Fibroblast of lung (primary cell): ENCODE measurements around the gene DTX4. TPM values are rescaled to one million over a fixed set of nuclear protein-coding genes. Genes with fewer than 3 reads are reported as not detected.
"Not testable (repeated sequence)": the region's sequence is repeated elsewhere in the genome, so short reads cannot be mapped to it uniquely, and the experiment has no call there.

Experiments used
- DNase-seq, 2 donors: peaks; one replicate each; pipeline versions ENCODE4 v3.0.0 to v3.0.0-alpha.2; 2010; ENCODE audit warnings: low read depth in 2 of 2
- H2AFZ ChIP-seq: 2 replicates; pipeline ENCODE4 v1.5.1; 2012; ENCODE audit warnings: low read length, control low read depth, inconsistent platforms
- H3K27ac ChIP-seq: 2 replicates; pipeline ENCODE4 v1.5.1; 2011; ENCODE audit warnings: low read length, control low read depth; ENCODE audit not compliant: insufficient read depth
- H3K27me3 ChIP-seq: 2 replicates; pipeline ENCODE4 v1.5.1; 2011; ENCODE audit warnings: mild to moderate bottlenecking, low read length; ENCODE audit not compliant: control insufficient read depth, insufficient read depth
- H3K36me3 ChIP-seq: 2 replicates; pipeline ENCODE4 v1.5.1; 2011; ENCODE audit warnings: low read length; ENCODE audit not compliant: control insufficient read depth, insufficient read depth
- H3K4me1 ChIP-seq: 2 replicates; pipeline ENCODE4 v1.5.1; 2011; ENCODE audit warnings: low read length; ENCODE audit not compliant: control insufficient read depth, insufficient read depth; ENCODE audit errors: extremely low read depth
- H3K4me2 ChIP-seq: 2 replicates; pipeline ENCODE4 v1.5.1; 2011; ENCODE audit warnings: low read length, control low read depth; ENCODE audit not compliant: insufficient read depth; ENCODE audit errors: extremely low read depth
- H3K4me3 ChIP-seq, 4 experiments: fragments of 200-600 bp in 1 of 4; sonication (generic) in 1 of 4; replicated peaks in 1 of 4; 2 replicates each; pipeline ENCODE4 v1.5.1; 2011 to 2016; ENCODE audit warnings: low read length in 4 of 4, low read depth in 3 of 4, mild to moderate bottlenecking in 3 of 4, control low read depth in 2 of 4, inconsistent platforms in 1 of 4, mixed read lengths in 1 of 4; ENCODE audit not compliant: insufficient read depth in 1 of 4; ENCODE audit errors: control extremely low read depth in 1 of 4
- H3K79me2 ChIP-seq: 2 replicates; pipeline ENCODE4 v1.5.1; 2012; ENCODE audit warnings: mild to moderate bottlenecking, low read length, inconsistent platforms; ENCODE audit not compliant: control insufficient read depth, insufficient read depth
- H3K9ac ChIP-seq: 2 replicates; pipeline ENCODE4 v1.5.1; 2011; ENCODE audit warnings: mild to moderate bottlenecking, low read length, control low read depth; ENCODE audit not compliant: insufficient read depth
- H3K9me3 ChIP-seq: 2 replicates; pipeline ENCODE4 v1.5.1; 2012; ENCODE audit warnings: low read depth, low read length; ENCODE audit not compliant: control insufficient read depth, insufficient read depth
- H4K20me1 ChIP-seq: 2 replicates; pipeline ENCODE4 v1.5.1; 2011; ENCODE audit warnings: low read length; ENCODE audit not compliant: control insufficient read depth, insufficient read depth; ENCODE audit errors: extremely low read depth
- CTCF ChIP-seq, 2 donors: IDR thresholded peaks in 1 of 2; conservative IDR thresholded peaks in 1 of 2; 1 replicate in 1 of 2; 2 replicates in 1 of 2; pipeline ENCODE4 v1.5.1; 2011 to 2012; ENCODE audit warnings: low read length in 2 of 2, control low read depth in 1 of 2, inconsistent platforms in 1 of 2, low read depth in 1 of 2, mild to moderate bottlenecking in 1 of 2
- EZH2 ChIP-seq: IDR thresholded peaks from 2 replicates; pipeline ENCODE4 v1.5.1; 2012; ENCODE audit warnings: low read length, control low read depth, mild to moderate bottlenecking; ENCODE audit errors: missing control alignments
- polyA minus RNA-seq: library from RNA; depleted of rRNA, polyadenylated mRNA; stranded (reverse); fragments of >200 nt; gene quantifications from 2 replicates; pipeline ENCODE4 v1.2.3, GENCODE V29; 2011; ENCODE audit warnings: low replicate concordance
- polyA plus RNA-seq, 2 donors: library from polyadenylated mRNA; depleted of rRNA in 1 of 2; stranded (reverse) in 1 of 2; unstranded in 1 of 2; fragments of >200 nt; gene quantifications; 2 replicates each; pipeline ENCODE4 v1.2.1, GENCODE V29; 2011 to 2012; ENCODE audit warnings: missing spikeins in 1 of 2
- total RNA-seq: library from RNA; depleted of rRNA; stranded (reverse); fragments of >200 nt; gene quantifications from 2 replicates; pipeline ENCODE4 v1.2.1, GENCODE V29; 2014

DTX4 gene
- total RNA-seq: 3.1 and 4.8 TPM in 2 replicates
- 1.2 and 2.1 TPM in 2 replicates for polyA plus RNA-seq
- polyA plus RNA-seq (2012): 3.8 and 6.7 TPM in 2 replicates
- polyA minus RNA-seq: 8.7 and 28.5 TPM in 2 replicates

- no peaks in the 10 kb centered on the region for H4K20me1 ChIP-seq
- H2AFZ ChIP-seq: peak within 1 kb of the TSS; percentile 82
- no peaks in the 10 kb centered on the region for H3K9me3 ChIP-seq
- no peaks in the 10 kb centered on the region for H3K36me3 ChIP-seq
- peak; percentile 79 to 86 for DNase-seq
- H3K27me3 ChIP-seq: no peaks in the 10 kb centered on the region
- H3K4me1 ChIP-seq: peaks cover 7% of the 10 kb centered on the region
- H3K79me2 ChIP-seq: peaks cover 1% of the 10 kb centered on the region
- peak within 1 kb of the TSS; percentile 39 for H3K9ac ChIP-seq
- H3K4me2 ChIP-seq: peak within 1 kb of the TSS; percentile 97
- TF ChIP-seq CTCF (conservative IDR thresholded peaks at IDR 0.05 in 1 of 2, IDR thresholded peaks at IDR 0.05 in 1 of 2; ENCODE audit: low read depth in 1 of 2, low read length in 2 of 2) (peak; percentile 68 to 98), EZH2 (no peak)
- H3K4me3 ChIP-seq: peak within 1 kb of the TSS; percentile 61 to 79 (median 72)
- H3K27ac ChIP-seq: peak within 1 kb of the TSS; percentile 63
These were observed at the start of gene DTX4 for GRCh38 chr11:59171508-59172322. DTX4 (plus strand) TSS chr11:59172132; CDS start chr11:59172596, 464 bp downstream.

DNA sequence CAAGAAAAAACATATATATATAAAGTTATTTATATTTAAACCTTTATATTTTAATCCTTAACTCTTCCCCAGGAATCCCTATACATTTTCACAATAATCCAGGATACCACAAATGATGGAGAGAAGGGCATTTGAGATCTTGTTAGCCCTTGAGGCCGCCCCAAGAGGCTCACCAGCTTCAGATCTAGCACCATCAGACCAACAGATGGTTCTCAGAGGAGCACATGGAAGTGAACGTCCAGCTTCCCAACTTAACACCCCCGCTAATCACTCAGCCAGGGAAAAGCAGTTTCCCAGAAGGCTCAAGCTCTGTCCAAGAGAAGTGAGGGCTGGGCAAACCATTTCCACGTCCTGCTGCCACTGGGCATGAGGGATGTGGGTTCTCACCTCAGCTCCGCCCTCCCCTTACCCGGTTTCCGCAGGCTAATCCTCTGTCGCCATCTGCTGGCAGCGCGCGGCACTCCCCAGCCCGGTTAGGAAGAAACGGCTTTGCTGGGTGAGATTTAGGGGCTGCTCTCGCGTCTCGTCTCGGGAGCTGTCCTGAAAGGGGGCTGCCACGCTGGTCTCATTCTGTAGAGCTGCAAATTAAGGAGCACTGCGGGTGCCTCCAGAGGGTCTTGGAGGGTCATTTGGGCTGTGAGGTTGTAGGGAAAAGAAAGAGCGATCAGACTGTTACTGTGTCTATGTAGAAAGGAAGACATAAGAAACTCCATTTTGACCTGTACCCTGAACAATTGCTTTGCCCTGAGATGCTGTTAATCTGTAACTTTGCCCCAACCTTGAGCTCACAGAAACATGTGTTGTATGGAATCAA lies 36.1 kb upstream of the DTX4 start:
- Histone ChIP-seq H3K9me3 (no peaks in the 10 kb centered on the region), H3K9ac (no peak overlapping the region), H4K20me1 (no peaks in the 10 kb centered on the region), H3K79me2 (peaks cover under 1% of the 10 kb centered on the region), H2AFZ (peak overlapping the region; percentile 81), H3K27ac (no peak overlapping the region), H3K36me3 (peaks cover 1% of the 10 kb centered on the region), H3K4me2 (no peak overlapping the region), H3K4me3 (peak overlapping the region in 1 of 4 experiments; percentile 21), H3K27me3 (no peaks in the 10 kb centered on the region), H3K4me1 (no peaks in the 10 kb centered on the region)
- peak; percentile 63 to 73 for DNase-seq
- TF ChIP-seq EZH2: no peak
- peak; percentile 99 for TF ChIP-seq CTCF (conservative IDR thresholded peaks at IDR 0.05 in 1 of 2, IDR thresholded peaks at IDR 0.05 in 1 of 2; ENCODE audit: low read depth in 1 of 2, low read length in 2 of 2)

- not testable (repeated sequence) for H2AFZ ChIP-seq, H3K9ac ChIP-seq, H3K4me2 ChIP-seq
These were observed 35.4 kb upstream of the DTX4 start for GRCh38 chr11:59136551-59136950.

More at GRCh38 chr11:59136551-59136950, 35.4 kb upstream of the DTX4 start:
- not testable (repeated sequence) for H3K4me3 ChIP-seq, H3K9me3 ChIP-seq, H4K20me1 ChIP-seq, H3K79me2 ChIP-seq, H3K4me1 ChIP-seq, DNase-seq, H3K27ac ChIP-seq, H3K36me3 ChIP-seq, H3K27me3 ChIP-seq
